IPS-18c (cell line): ENCODE results near the gene ASB12.

Source experiments
- H3K4me3 ChIP-seq: 2 replicates; pipeline ENCODE4 v1.7.0; 2013; ENCODE audit warnings: low read depth, mild to moderate bottlenecking, low read length, moderate library complexity; ENCODE audit not compliant: insufficient read depth
- H3K9me3 ChIP-seq: one replicate; pipeline ENCODE4 v1.6.1; 2013; ENCODE audit warnings: mild to moderate bottlenecking, low read length, moderate library complexity; ENCODE audit not compliant: control insufficient read depth, insufficient read depth

Gene ASB12

DNA sequence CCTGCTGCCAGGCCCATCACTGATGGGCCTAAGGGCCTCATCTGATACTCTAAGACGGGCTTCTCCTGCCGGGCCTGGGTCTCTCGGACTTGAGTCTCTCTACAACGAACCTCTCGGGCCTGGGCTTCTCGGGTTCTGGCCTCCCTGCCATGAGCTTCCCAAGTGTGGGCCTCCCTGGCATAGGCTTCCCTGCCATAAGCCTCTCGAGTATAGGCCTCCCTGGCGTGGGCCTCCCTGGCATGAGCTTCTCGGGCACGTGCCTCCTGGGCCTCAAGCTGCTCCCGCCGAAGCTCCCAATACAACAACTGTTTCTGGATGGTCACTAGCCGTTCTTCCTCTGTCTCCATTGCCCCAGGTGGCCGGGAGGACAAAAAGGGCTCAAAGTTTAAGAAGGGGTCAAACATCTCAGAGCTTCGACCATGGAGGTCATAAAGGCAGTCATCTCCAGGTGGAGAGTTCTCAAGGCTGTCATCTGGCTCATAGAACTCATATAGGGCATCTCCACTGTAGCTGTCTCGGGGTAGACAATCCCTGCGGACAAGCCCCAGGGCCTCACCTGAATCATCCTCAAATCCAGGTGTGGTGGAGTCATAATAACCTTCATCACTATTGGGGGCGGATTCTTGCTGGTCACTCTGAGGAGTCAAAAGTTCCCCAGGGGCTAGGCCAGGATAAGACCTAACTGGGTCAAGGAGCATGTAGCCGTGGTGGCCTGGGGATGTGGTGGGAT is 39.0 kb downstream of the ASB12 start:
- H3K9me3 ChIP-seq = peaks cover 15% of the 10 kb centered on the region
- H3K4me3 ChIP-seq = no peak overlapping the region

DNA sequence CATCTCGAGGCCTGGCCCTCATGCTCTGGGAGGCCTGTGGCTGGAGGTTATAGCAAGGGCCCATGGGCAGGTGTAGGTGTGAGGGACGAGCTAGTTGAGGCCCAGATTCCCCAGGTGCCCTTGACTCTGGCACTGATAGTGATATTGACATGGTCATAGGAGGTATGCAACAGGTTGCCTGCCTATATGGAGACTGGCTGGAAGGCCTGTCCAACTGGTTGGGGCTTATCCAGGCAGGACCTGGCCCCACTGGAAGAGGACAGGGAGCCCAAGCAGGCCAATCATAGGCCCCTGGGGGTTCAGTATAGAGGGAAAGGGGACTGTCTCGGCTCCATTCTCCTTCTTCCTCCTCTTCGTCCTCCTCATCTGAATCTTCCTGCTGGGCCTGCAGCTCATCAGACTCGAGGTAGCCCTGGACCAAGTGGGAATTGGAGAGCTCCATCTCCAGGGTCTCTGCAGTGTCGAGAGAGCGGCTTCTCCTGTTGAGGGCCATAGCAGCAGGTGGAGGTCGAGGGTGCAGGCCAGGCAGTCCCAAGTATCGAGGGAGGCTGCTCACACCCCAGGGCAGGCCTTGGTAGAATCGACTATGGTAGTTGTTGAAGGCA is 40.2 kb downstream of the ASB12 start:
- no peak overlapping the region for H3K4me3 ChIP-seq
- peaks cover 15% of the 10 kb centered on the region for H3K9me3 ChIP-seq

DNA sequence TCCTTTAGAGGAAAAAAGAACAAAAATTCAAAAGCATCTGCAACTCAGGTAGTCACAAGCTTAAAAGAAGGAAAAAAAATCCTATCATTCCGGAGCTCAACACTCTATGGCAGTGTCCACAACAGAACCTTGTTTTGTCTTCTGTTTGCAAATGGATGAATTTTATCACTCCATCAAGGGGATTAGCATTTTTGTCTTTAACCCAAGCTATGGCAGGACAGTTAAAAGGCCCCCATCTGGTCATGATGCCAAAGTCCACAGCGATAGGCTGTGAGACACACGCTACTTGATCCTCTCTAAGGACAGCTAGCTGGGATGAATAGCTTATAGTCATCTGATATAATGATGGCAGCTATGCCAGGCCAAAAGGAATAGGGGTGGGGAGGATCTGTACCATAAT is 41.5 kb downstream of the ASB12 start:
- H3K9me3 ChIP-seq = peaks cover 17% of the 10 kb centered on the region
- H3K4me3 ChIP-seq = no peak overlapping the region

DNA sequence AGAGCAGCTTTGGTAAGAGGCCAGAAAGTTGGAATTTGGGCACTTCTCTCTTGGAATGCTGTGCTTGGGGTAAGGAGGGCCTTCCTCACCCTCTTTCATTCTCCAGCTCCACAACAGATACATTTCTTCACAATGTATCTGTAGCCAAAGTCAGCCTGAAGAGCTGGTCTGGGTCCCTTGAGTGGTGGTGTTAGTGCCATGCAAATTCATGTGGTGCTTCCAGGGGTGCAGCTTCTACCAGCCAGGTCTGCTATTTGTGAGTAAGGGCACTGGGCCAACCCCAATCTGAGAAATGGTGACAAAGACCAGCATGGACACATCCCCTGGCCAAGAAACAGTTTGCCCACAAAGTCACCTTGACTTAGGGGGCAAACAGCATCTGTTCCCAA is 42.7 kb downstream of the ASB12 start:
- H3K4me3 ChIP-seq = no peak overlapping the region
- H3K9me3 ChIP-seq = peaks cover 17% of the 10 kb centered on the region

DNA sequence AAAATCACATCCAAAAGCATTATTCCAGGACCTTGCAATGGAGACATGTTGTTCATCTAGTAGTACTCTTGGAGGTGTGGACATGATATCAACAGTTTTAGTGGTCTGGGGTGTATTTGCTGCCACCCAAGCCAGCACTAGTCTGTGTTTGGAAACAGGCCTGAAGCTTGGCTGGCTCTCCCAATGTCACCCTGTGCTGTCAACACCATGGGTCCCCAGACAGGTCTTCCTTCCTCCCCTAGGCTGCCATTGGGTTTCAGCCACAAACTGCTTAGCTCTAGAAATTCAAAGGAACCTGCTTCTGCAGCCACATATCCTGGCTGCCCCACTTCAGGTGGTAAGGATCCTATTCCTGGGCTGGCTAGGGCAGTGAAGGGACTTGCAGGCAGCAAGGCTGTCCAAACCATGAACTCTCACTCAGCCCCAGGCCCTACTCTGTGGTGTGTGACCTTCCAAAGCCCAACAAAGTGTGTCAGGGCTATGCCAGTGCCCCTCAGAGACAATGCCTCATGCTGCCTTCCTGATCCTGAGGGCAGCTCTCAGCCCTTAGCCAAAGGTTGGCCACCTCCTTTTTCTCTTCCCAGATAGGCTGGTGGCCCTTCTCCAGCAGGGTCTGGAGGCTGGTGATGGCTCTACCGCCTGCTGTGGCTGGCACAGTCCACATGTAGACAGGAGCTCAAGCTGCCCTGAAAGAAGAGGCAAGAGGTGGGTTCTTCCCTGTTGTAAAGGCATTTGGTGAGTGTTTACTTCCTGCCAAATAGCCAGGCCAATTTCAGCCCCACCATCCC is 43.2 kb downstream of the ASB12 start:
- H3K9me3 ChIP-seq = peaks cover 15% of the 10 kb centered on the region
- no peak overlapping the region for H3K4me3 ChIP-seq

DNA sequence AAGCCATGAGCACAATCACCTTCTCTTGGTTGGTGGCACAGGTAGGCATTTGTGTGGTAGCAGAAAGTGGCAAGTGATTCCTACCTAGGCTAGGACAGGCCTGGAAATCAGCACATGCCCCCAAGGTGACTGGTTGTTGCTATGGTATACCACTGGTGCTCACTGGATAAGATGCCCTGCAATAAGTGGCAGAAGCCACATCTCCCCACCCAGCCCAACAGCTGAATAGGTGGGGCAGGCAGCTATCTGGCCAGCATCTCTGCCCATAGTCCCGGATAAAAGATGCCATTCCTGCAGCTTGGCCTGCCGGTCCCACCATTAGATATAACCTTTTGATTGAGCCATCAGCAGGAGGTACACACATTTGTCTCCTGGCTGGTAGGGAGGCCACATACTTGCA is 46.0 kb downstream of the ASB12 start:
- peaks cover 13% of the 10 kb centered on the region for H3K9me3 ChIP-seq
- H3K4me3 ChIP-seq = no peak overlapping the region

DNA sequence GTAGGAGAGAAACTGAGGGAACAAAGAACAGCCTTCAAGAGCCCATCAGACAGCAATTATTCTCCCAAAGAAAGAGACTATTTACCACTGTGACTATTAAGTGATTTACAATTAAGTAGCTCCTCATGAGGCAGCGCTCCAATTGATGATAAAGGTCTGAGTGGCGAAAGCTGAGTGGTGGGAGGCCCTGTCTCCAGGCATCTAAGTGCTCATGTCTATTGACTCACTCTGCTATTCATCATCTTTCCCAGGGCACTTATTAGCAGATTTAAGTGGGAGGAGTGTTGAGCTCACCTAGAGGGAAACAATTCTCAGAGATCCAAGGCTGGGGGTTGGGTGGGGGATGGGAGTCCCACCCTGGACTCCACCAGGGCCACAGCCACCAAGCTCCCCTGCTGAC is 48.2 kb downstream of the ASB12 start:
- Histone ChIP-seq H3K9me3 (peaks cover 13% of the 10 kb centered on the region), H3K4me3 (no peak overlapping the region)

DNA sequence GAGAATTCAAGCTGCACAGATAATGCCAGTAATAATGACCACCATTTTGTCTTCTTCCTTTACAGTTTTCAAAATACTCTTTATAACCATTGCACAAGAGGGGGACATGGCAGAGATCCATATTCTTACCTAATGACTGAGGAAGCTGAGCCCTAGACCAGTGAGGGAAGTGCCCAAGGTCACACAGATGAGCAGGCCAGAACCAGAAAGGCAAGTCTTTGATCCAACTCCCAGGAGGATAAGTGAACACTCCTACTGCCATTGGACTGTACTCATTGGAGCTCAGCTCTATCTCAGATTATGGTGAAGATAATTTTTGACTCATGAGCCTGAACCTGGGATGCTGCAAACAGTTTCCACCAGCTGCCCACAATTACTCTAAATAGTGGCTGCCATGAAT is 53.5 kb downstream of the ASB12 start:
- Histone ChIP-seq H3K9me3 (peaks cover 7% of the 10 kb centered on the region), H3K4me3 (no peak overlapping the region)
